Psoas muscle (tissue), 8 donors: ENCODE measurements around the gene ADCY2. TPM values are rescaled to one million over a fixed set of nuclear protein-coding genes. Genes with fewer than 3 reads are reported as not detected.

Source experiments
- ATAC-seq, 4 donors: fragments of 200-7000 bp; cut with Tn5 transposase; one replicate each; pipeline ENCODE4 v1.9.1; 2020; ENCODE audit warnings: moderate library complexity in 3 of 4, mild to moderate bottlenecking in 2 of 4
- DNase-seq, 2 donors: peaks; one replicate each; pipeline ENCODE4 v3.0.0-alpha.2; 2020
- H3K27ac ChIP-seq: fragments of 200-600 bp; one replicate; pipeline ENCODE4 v1.8.0; 2022
- H3K27me3 ChIP-seq, 3 donors: fragments of 200-600 bp in 1 of 3; one replicate each; pipeline versions ENCODE4 v1.6.1 to v1.8.0; 2013 to 2022; ENCODE audit warnings: low read length in 2 of 3, mild to moderate bottlenecking in 2 of 3, moderate library complexity in 1 of 3; ENCODE audit not compliant: insufficient read depth in 3 of 3
- H3K36me3 ChIP-seq, 2 donors: fragments of 200-600 bp in 1 of 2; one replicate each; pipeline versions ENCODE4 v1.6.1 to v1.8.0; 2013 to 2022; ENCODE audit warnings: low read depth in 1 of 2, mild to moderate bottlenecking in 1 of 2, moderate library complexity in 1 of 2; ENCODE audit not compliant: insufficient read depth in 1 of 2
- H3K4me1 ChIP-seq: fragments of 200-600 bp; one replicate; pipeline ENCODE4 v1.8.0; 2022
- H3K4me3 ChIP-seq: fragments of 200-600 bp; one replicate; pipeline ENCODE4 v1.8.0; 2022; ENCODE audit warnings: mild to moderate bottlenecking
- H3K9me3 ChIP-seq: fragments of 200-600 bp; one replicate; pipeline ENCODE4 v1.8.0; 2022
- WGBS, 3 donors: extraction: QIAGEN DNeasy Blood & Tissue Kit; methylation state at CpG; one replicate each; pipeline versions ENCODE4 v1.1.6 to v1.1.7; 2013; 5-methylcytosine and 5-hydroxymethylcytosine counted together
- intact Hi-C, 2 donors: fragments of 100-400 bp; cut with DNase I; formaldehyde crosslinking; loops; one replicate each; pipeline versions ENCODE4 v1.11.0 to v1.14.2; 2022
- polyA plus RNA-seq, 3 donors: library from polyadenylated mRNA; stranded (reverse); fragments of 200-250 nt; gene quantifications; one replicate each; pipeline ENCODE4 v1.2.3, GENCODE V29; 2013
- total RNA-seq, 4 donors: library from RNA; stranded (reverse); fragmentation: NEBNext Ultra II Directional in 2 of 4; extraction: Animal tissue kit (Norgen Biotek cat#: 25700) in 2 of 4; gene quantifications; one replicate each; pipeline versions ENCODE4 v1.2.1 to v1.2.4, GENCODE V29; 2021 to 2023
- TF ChIP-seq, protein P1 (sequence below): fragments of 200-600 bp; IDR thresholded peaks from one replicate; pipeline ENCODE4 v1.8.0; 2022; ENCODE audit warnings: antibody characterized with exemption
- donor health status: healthy with polysubstance abuse.
- donor health status: DM: no; HTN: no; CAD: no; lungs with moderate emphysema.
- donor health status: Bipolar disorder and iron deficiency.
- donor health status: healthy.
- donor health status: DM: yes; HTN: yes; CAD: no.
- donor health status: DM: no; HTN: no; CAD: no.
- donor health status: DM: no; HTN: no; CAD: no.
- donor health status: DM: yes; HTN: yes; CAD: no.

ADCY2 gene
- total and polyA plus RNA-seq, 7 donors: 24.3 to 91.4 (median 55.1) TPM

DNA sequence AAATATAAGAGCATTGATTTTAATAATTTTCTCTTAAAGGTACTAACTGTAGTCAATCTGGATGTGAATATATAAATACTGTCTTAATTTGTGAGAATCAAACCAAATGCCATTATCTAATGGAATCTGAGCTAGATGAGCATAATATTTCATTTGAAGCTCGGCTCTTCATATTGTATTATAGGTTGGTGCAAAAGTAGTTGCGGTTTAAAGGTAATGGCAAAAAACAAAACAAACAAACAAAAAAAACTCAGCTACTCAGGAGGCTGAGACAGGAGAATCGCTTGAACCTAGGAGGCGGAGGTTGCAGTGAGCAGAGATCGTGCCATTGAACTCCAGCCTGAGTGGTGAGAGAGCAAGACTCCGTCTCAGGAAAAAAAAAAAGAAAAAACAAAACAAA, 358.6 kb downstream of the ADCY2 start:
- Histone ChIP-seq H3K27me3 (no peaks in the 10 kb centered on the region), H3K4me1 (peaks cover 36% of the 10 kb centered on the region), H3K9me3 (no peaks in the 10 kb centered on the region), H3K36me3 (peaks cover 0 to 11% of the 10 kb centered on the region in 2 donors), H3K27ac (peak overlapping the region; percentile 76), H3K4me3 (no peak overlapping the region)
- DNase-seq (no peak), ATAC-seq (no peak)
- TF ChIP-seq, protein P1, sequence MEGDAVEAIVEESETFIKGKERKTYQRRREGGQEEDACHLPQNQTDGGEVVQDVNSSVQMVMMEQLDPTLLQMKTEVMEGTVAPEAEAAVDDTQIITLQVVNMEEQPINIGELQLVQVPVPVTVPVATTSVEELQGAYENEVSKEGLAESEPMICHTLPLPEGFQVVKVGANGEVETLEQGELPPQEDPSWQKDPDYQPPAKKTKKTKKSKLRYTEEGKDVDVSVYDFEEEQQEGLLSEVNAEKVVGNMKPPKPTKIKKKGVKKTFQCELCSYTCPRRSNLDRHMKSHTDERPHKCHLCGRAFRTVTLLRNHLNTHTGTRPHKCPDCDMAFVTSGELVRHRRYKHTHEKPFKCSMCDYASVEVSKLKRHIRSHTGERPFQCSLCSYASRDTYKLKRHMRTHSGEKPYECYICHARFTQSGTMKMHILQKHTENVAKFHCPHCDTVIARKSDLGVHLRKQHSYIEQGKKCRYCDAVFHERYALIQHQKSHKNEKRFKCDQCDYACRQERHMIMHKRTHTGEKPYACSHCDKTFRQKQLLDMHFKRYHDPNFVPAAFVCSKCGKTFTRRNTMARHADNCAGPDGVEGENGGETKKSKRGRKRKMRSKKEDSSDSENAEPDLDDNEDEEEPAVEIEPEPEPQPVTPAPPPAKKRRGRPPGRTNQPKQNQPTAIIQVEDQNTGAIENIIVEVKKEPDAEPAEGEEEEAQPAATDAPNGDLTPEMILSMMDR: no peak
- intact Hi-C loops: no loop called here
- 90 to 95% (median 93%) methylated on average over 6 of the region's 6 CpGs for WGBS, 3 donors

- ATAC-seq: peak; percentile 60 to 86 (median 72)
- Histone ChIP-seq H3K27me3 (no peaks in the 10 kb centered on the region), H3K4me3 (no peak overlapping the region), H3K36me3 (peaks cover 0 to 11% of the 10 kb centered on the region in 2 donors), H3K27ac (peak overlapping the region; percentile 76), H3K4me1 (peaks cover 42% of the 10 kb centered on the region), H3K9me3 (no peaks in the 10 kb centered on the region)
- intact Hi-C loops: loop anchor here in 1 of 2 donors (5.0 kb wide), 1 partner anchor 358 kb away; the partner anchor contains the start of gene ADCY2
- TF ChIP-seq, protein P1: peak; percentile 58
- 45 to 58% (median 47%) methylated on average over 13 of the region's 13 CpGs for WGBS, 3 donors
- DNase-seq: peak; percentile 55 to 81
Measured at GRCh38 chr5:7754997-7755596, 359.2 kb downstream of the ADCY2 start.

DNA sequence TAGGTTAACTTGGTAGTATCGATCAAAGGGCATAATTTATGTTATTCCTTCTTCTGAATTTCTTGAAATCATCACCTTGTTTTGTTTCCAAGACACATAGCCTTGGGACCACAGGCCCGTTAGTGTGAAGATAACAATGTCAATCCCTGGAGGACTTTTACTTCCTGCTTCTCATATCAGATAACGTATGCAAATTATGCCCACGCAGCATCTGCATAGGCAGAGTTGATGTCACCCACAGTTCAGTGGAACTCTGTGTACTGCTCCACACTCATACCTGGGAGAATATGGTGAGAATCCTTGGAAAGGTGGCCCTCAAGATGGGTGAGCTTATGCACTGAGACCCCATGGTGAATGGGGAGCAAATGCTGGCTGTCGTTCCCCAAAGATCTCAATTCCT, 360.0 kb downstream of the ADCY2 start:
- H3K27ac ChIP-seq: peak overlapping the region; percentile 76

DNA sequence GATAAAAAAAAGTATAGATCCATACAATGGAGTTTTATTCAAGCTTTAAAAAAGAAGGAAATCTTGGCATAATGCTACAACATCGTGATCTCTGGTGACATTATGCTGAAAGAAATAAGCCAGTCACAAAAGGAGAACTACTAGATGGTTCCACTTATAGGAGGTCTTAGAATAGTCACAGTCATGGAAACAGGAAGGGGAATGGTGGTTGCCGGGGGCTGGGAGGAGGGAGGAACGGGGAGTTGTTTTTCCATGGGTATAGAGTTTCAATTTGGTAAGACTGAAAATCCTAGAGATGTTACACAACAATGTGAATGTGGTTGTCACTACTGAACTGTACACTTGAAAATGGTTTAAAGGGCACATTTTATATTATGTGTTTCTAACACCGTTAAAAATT, 360.5 kb downstream of the ADCY2 start:
- ATAC-seq (peak; percentile 67 to 84 (median 76)), DNase-seq (peak; percentile 38 to 66)
- peaks cover 45% of the 10 kb centered on the region for H3K4me1 ChIP-seq
- peaks cover 0 to 11% of the 10 kb centered on the region in 2 donors for H3K36me3 ChIP-seq
- intact Hi-C loops: loop anchor here in 1 of 2 donors (5.0 kb wide), 1 partner anchor 359 kb away; the partner anchor contains the start of gene ADCY2
- H3K9me3 ChIP-seq: no peaks in the 10 kb centered on the region
- TF ChIP-seq, protein P1: no peak
- peak overlapping the region; percentile 76 for H3K27ac ChIP-seq
- H3K27me3 ChIP-seq: no peaks in the 10 kb centered on the region
- H3K4me3 ChIP-seq: no peak overlapping the region
- WGBS, 3 donors: 9 to 22% (median 19%) methylated on average over 4 of the region's 4 CpGs

More for the DNA sequence above, 360.0 kb downstream of the ADCY2 start:
- Histone ChIP-seq H3K4me3 (no peak overlapping the region), H3K9me3 (no peaks in the 10 kb centered on the region), H3K4me1 (peaks cover 47% of the 10 kb centered on the region), H3K27me3 (no peaks in the 10 kb centered on the region), H3K36me3 (peaks cover 0 to 11% of the 10 kb centered on the region in 2 donors)
- 72 to 79% (median 79%) methylated on average over 5 of the region's 5 CpGs for WGBS, 3 donors
- TF ChIP-seq, protein P1: no peak
- no peak for DNase-seq
- intact Hi-C loops: loop anchor here in 1 of 2 donors (5.0 kb wide), 1 partner anchor 359 kb away; the partner anchor contains the start of gene ADCY2
- no peak for ATAC-seq
